Uterus (tissue), 2 donors: ENCODE data around the gene SLC29A4.

Experiments
- POLR2A ChIP-seq, 2 donors: fragments of 450-650 bp; IDR thresholded peaks; one replicate each; pipeline ENCODE4 v1.6.1; 2016; ENCODE audit warnings: antibody characterized with exemption in 2 of 2, mild to moderate bottlenecking in 1 of 2, moderate library complexity in 1 of 2
- TF ChIP-seq, protein P1 (sequence below), 4 experiments: fragments of 200-600 bp in 2 of 4; fragments of 450-650 bp in 2 of 4; sonication (generic) in 2 of 4; IDR thresholded peaks; one replicate each; pipeline ENCODE4 v1.5.1; 2016 to 2019; ENCODE audit warnings: antibody characterized with exemption in 4 of 4, mild to moderate bottlenecking in 2 of 4, moderate library complexity in 1 of 4

GRCh38 chr7:5352440-5353010 lies 69.8 kb downstream of the SLC29A4 start:
- TF ChIP-seq, protein P1, sequence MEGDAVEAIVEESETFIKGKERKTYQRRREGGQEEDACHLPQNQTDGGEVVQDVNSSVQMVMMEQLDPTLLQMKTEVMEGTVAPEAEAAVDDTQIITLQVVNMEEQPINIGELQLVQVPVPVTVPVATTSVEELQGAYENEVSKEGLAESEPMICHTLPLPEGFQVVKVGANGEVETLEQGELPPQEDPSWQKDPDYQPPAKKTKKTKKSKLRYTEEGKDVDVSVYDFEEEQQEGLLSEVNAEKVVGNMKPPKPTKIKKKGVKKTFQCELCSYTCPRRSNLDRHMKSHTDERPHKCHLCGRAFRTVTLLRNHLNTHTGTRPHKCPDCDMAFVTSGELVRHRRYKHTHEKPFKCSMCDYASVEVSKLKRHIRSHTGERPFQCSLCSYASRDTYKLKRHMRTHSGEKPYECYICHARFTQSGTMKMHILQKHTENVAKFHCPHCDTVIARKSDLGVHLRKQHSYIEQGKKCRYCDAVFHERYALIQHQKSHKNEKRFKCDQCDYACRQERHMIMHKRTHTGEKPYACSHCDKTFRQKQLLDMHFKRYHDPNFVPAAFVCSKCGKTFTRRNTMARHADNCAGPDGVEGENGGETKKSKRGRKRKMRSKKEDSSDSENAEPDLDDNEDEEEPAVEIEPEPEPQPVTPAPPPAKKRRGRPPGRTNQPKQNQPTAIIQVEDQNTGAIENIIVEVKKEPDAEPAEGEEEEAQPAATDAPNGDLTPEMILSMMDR (IDR thresholded peaks at IDR 0.05): no peak
- TF ChIP-seq POLR2A (IDR thresholded peaks at IDR 0.05): no peak
